ENCODE measurements around the gene AKAP7.

DNA sequence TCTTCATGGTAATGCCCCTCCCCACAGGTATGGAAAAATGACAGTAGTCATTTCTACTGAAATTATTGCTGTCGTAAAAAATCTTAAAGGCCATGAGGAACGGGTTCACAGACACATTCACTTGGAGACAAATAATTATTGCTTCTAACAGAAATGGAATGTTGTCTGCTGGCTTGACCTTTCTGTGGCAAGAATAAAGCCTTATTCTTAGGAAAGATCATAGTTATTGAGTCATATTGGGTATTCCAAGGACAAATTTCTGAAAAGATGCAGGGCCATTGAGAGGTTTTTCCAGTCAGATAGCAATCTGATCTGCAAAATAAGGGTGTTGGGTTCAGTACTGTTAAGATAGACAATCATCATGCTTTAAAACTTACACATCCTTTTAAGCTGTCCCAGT, 29.2 kb downstream of the AKAP7 start:
- TF ChIP-seq POLR2A (IDR thresholded peaks at IDR 0.05; ENCODE audit: low read length) (no peak), GATA1 (IDR thresholded peaks at IDR 0.05; ENCODE audit: low read depth, low read length) (no peak)
